GM12874 (cell line): ENCODE measurements around the gene SLC12A7.

Source experiments
- TF ChIP-seq, protein P1 (sequence below): IDR thresholded peaks from 2 replicates; pipeline ENCODE4 v1.5.1; 2011; ENCODE audit warnings: low read depth, mild to moderate bottlenecking, control low read depth, low read length, moderate library complexity; ENCODE audit not compliant: insufficient read depth

The SLC12A7 gene

DNA sequence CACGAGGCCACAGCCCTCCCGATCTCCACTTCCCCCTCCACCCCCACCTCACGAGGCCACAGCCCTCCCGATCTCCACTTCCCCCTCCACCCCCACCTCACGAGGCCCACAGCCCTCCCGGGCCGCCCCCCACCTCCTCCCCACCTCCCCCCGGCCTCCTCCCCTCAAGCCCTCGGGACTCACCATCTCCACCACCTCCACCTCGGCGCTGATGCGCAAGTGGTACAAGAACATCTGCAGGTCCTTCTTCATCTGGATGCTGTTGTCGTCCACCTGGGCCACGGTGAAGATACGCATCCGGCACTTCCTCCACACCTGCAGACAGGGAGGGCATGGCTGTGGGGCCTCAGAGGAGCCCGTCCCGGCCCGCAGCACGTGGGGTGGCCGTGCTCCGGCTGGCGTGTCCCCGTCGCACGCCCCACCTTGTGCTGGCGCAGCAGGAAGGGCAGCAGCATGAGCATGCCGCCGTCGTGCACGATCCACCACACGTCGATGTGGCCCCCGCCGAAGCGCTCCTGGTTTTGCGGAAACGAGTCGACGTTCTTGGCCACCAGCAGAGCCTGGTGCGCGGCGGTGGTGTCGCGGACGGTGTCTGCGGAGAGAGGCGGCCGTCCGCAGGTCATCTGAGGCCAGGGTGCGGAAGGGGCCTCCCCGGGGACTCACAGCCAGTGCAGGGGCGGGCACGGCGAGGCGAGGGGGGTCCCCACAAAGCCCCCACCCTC, 48.0 kb downstream of the SLC12A7 start:
- TF ChIP-seq, protein P1, sequence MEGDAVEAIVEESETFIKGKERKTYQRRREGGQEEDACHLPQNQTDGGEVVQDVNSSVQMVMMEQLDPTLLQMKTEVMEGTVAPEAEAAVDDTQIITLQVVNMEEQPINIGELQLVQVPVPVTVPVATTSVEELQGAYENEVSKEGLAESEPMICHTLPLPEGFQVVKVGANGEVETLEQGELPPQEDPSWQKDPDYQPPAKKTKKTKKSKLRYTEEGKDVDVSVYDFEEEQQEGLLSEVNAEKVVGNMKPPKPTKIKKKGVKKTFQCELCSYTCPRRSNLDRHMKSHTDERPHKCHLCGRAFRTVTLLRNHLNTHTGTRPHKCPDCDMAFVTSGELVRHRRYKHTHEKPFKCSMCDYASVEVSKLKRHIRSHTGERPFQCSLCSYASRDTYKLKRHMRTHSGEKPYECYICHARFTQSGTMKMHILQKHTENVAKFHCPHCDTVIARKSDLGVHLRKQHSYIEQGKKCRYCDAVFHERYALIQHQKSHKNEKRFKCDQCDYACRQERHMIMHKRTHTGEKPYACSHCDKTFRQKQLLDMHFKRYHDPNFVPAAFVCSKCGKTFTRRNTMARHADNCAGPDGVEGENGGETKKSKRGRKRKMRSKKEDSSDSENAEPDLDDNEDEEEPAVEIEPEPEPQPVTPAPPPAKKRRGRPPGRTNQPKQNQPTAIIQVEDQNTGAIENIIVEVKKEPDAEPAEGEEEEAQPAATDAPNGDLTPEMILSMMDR, result no peak

DNA sequence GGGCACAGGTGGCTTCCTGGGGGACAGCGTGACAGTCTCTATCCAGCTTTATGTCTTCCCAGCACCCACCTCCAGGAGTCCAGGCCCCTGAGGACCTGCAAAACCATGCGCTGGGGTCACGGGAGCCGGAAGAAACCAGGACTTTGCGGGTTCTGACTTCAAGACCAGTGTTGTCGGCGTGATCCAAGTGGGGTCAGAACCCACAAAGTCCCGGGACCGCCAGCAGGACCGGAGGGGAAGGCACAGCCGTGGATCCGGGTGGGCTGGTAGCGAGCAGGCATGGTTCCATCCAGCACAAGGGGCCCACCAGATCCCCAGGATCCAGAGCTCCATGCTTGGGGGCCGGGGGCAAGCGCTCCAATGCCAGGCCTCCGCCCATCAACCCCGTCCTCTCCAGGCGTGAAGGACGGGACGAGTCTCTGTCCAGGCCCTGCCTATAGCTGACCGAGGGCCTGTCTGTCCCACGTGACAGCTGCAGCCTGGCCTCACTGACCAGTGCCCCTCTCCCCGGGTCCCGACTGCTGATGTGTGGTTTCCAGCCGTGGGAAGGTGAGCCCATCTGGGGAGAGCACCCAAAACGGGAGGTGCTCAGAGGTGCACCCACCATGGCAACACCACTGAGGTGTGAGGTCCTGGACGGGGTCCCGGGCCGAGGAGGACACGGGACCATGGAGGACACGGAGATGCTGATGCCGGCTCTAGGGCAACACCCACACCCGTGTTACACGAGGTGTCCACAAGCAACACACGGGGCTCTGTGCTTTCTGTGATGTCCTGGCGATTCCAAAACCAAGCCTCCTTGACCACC, 48.9 kb downstream of the SLC12A7 start:
- TF ChIP-seq, protein P1, result no peak

DNA sequence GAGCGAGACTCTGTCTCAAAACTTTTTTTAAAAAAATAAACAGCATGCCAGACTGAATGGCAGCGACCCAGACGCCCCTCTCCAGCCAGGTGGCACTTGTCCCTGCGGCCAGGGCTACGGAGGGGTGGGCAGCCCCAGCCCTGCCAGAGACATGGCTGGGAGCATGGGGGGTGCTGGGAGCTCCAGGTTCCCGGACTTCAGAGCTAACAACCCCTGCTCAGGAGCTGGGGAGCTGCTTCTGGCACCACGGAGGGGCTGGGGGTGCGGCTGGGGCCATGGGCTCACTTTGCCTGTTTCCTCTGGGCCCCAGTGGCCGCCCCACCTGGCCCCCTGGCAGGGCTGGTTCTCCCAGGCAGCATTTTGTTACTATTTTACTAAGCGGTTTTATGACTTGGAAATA, 49.9 kb downstream of the SLC12A7 start:
- TF ChIP-seq, protein P1, result no peak

DNA sequence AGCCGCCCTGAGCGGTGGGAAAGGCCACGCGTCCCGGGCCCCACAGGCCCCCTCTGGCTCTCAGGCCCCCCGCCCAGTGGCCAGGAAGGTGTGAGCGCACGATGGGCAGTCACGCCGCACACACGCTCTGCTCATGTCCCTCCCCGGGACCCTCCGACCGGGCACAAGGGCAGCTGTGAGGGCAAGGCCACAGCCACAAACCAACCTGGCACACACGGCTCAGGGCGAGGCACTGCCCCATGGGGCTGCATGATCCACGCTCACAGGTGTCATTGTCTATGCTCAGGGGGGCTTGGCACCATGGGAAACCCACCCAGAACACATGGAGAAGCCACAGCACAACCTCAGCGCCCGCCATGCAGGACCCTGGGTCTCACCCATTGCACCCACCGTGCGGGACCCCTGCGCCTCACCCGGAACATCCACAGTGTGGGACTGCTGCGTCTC, 51.3 kb downstream of the SLC12A7 start:
- TF ChIP-seq, protein P1, result no peak

DNA sequence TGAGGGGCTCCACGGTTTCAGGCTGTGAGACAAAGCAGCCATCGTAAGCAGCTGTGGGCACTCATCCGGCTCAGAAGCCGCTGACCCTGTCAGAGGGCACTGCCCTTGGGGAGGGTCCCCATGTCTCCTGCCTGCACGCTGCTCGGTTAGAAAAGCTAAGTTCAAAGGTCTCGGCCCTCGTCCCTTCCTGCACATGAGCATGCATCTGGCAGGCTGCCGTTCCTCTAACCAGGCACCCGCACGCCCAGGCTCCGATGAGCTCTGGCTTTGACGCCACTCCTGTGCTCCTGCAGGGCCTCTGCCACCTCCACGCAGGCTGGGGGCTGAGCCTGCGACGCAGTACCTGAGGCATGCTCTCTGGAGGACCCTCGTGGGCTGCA, 52.0 kb downstream of the SLC12A7 start:
- TF ChIP-seq, protein P1, result no peak

DNA sequence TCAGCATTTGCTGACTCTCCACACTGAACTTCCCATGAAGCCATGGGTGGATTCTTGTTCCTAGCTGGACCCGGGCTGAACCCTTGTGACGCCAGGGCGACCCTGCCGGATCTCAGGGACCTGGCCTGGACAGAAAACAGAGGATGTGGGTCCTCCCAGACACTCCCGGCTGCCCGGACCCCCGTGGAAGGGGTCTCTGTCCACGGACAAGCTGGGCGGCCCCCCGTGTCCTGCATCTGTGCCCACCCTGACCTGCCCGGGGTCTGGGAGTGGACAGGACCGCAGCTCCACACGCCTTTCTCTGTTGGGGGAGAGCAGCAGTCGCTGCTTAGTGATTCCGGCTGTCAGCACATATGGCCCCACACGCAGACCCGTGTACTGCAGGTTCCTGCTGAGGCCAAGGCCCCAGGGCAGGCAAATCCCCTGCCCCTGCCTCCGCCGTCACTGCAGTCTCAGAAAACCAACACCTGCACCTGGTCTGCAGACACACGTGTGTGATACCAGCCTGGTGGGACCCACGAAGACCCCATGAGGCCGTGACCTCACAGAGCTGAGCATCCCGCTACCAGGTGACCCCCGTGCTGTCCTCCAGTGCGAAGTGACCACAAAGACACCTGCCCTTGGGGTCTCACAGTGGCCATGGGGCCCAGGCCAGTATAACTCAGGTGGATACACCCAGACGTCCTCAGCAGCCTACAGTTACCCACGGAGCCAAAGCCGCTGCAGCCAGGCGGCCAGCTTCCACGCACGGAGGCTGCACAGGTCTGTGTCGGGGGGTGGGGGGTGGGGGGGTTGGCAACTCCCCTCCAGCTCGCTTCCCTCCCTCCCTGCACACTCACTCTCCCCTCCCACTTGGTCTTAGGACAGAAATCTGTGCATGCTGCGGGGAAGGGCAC, 52.6 kb downstream of the SLC12A7 start:
- TF ChIP-seq, protein P1, result no peak
